ENCODE data around the gene USP7. TPM values are rescaled to one million over a fixed set of nuclear protein-coding genes. Genes with fewer than 3 reads are reported as not detected.

Gene USP7
- polyA plus RNA-seq, 1 of the 3 experiments (the other 2 are of a cell fraction): 8.6 TPM

- Histone ChIP-seq H3K4me1 (ENCODE audit: control insufficient read depth in 1 of 2, insufficient read depth in 2 of 2, low read depth in 1 of 2, low read length in 1 of 2) (peaks cover 0 to 2% of the 10 kb centered on the region in 2 experiments; a peak in 1 of 4 replicates), H3K4me2 (no peak overlapping the region), H4K20me1 (ENCODE audit: insufficient read depth) (no peaks in the 10 kb centered on the region), H3F3A (replicated peaks; ENCODE audit: insufficient read depth) (no peaks in the 10 kb centered on the region), H3K27me3 (ENCODE audit: insufficient read depth) (no peaks in the 10 kb centered on the region), H3K9ac (no peak overlapping the region), H3K27ac (ENCODE audit: low read depth in 2 of 2, low read length in 1 of 2) (no peak overlapping the region), H3K79me2 (ENCODE audit: insufficient read depth) (no peaks in the 10 kb centered on the region), H3K36me3 (replicated peaks in 1 of 2; ENCODE audit: control insufficient read depth in 1 of 2, insufficient read depth in 2 of 2, low read length in 1 of 2) (no peaks in the 10 kb centered on the region), H3K9me3 (peaks cover 3% of the 10 kb centered on the region; the same call in 1 of the 2 replicates), H3K4me3 (ENCODE audit: low read depth in 2 of 2, low read length in 1 of 2) (no peak overlapping the region), H2AFZ (ENCODE audit: low read depth) (no peak overlapping the region), H3K9me2 (no peaks in the 10 kb centered on the region)
- ChIA-PET POLR2A (interaction anchor here (1.1 kb wide), 1 partner anchor 145 kb away, joined by 5 read pairs; the partner anchor contains the start of gene CARHSP1), CTCF (interaction anchor here (0.7 to 1.8 kb wide), 21 partner anchors 9 to 133 kb away, joined by 3 to 8 read pairs (median 4); partner anchors contain the start of gene USP7)
- TF ChIP-seq NFIC (IDR thresholded peaks at IDR 0.05; ENCODE audit: borderline replicate concordance): no peak
- TF ChIP-seq, protein P1, sequence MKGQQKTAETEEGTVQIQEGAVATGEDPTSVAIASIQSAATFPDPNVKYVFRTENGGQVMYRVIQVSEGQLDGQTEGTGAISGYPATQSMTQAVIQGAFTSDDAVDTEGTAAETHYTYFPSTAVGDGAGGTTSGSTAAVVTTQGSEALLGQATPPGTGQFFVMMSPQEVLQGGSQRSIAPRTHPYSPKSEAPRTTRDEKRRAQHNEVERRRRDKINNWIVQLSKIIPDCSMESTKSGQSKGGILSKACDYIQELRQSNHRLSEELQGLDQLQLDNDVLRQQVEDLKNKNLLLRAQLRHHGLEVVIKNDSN (IDR thresholded peaks at IDR 0.05; ENCODE audit: borderline replicate concordance, low read depth): no peak
- no peak for TF ChIP-seq NRF1 (IDR thresholded peaks at IDR 0.05; ENCODE audit: low read depth, low read length)
- TF ChIP-seq MAX (IDR thresholded peaks at IDR 0.05; ENCODE audit: low read depth): no peak
- no peak for TF ChIP-seq EP300 (IDR thresholded peaks at IDR 0.05; ENCODE audit: borderline replicate concordance in 1 of 2, low read depth in 1 of 2, low read length in 1 of 2)
- TF ChIP-seq RCOR1 (IDR thresholded peaks at IDR 0.05; ENCODE audit: low read length): no peak
- no peak for TF ChIP-seq ZBTB33 (IDR thresholded peaks at IDR 0.05; ENCODE audit: borderline replicate concordance, low read depth)
- TF ChIP-seq MXI1 (IDR thresholded peaks at IDR 0.05; ENCODE audit: low read depth, low read length): no peak
- no peak for TF ChIP-seq POLR2AphosphoS5 (IDR thresholded peaks at IDR 0.05; ENCODE audit: low read depth, low read length)
- TF ChIP-seq TAF1 (IDR thresholded peaks at IDR 0.05; ENCODE audit: borderline replicate concordance, low read depth, low read length): no peak
- no peak for TF ChIP-seq REST (IDR thresholded peaks at IDR 0.05; ENCODE audit: low read depth, low read length)
- no peak for TF ChIP-seq SIN3A (IDR thresholded peaks at IDR 0.05; ENCODE audit: borderline replicate concordance, low read depth, low read length)
- TF ChIP-seq, protein P2, sequence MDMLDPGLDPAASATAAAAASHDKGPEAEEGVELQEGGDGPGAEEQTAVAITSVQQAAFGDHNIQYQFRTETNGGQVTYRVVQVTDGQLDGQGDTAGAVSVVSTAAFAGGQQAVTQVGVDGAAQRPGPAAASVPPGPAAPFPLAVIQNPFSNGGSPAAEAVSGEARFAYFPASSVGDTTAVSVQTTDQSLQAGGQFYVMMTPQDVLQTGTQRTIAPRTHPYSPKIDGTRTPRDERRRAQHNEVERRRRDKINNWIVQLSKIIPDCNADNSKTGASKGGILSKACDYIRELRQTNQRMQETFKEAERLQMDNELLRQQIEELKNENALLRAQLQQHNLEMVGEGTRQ (IDR thresholded peaks at IDR 0.05; ENCODE audit: borderline replicate concordance, low read depth, low read length): no peak
- TF ChIP-seq ELF1 (IDR thresholded peaks at IDR 0.05): no peak
- no peak for TF ChIP-seq RXRA (IDR thresholded peaks at IDR 0.05; ENCODE audit: borderline replicate concordance, low read depth)
- TF ChIP-seq RFX5 (IDR thresholded peaks at IDR 0.05; ENCODE audit: low read length): no peak
- no peak for DNase-seq
- WGBS (ENCODE audit: low lambda C conversion rate): 65% methylated on average over 7 of the region's 7 CpGs
These were observed 49.8 kb upstream of the USP7 start for GRCh38 chr16:9013508-9013864.
